ENCODE data around the gene GABRD. TPM values are rescaled to one million over a fixed set of nuclear protein-coding genes. Genes with fewer than 3 reads are reported as not detected.

GABRD gene
- total and polyA plus RNA-seq, 10 of the 15 experiments (the other 5 are each of a cell fraction or from before 2014, with no cell fraction given), result not detected

DNA sequence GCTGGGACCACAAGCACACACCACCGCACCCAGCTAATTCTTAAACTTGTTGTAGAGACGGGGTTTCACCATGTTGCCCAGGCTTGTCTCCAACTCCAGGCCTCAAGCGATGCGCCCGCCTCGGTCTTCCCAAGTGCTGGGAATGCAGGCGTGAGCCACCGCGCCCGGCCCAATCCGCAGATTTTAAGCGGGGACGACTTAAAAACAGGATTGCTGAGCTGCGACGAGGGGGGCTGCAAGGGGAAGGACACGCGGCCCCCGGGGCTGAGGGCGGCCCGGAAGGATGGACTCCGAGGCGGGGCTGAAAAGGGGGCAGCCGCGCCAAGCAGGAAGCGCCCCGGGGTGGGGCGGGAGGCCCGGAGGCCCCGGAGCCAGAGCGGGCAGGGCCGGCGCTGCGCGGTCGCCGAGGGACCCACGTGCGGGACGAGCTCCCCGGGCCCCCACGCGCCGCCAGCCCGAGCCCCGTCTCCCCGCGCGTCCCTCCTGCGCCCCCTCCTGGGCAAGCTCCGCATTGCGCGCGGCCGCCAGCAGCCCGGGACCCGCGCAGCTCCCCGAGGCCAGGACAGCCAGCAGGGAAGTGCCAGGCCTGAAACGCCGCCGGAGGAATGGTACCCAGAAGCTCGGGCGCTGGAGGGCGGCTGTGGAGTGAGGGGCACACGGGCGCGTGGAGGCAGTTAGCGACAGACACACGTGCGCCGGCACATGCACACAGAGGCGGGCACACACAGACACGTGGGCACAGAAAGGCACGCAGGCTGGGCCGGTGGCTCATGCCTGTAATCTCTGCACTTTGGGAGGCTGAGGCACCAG lies 25.6 kb downstream of the GABRD start:
- FAIRE-seq, result no peak
- RAD21 ChIA-PET (ENCODE audit: unreplicated experiment), result interaction anchor here (1.0 kb wide), 1 partner anchor 84 kb away, joined by 3 read pairs; no protein-coding TSS in a partner anchor
- H3K4me3 ChIP-seq, result no peak overlapping the region

More for the DNA sequence above, 25.6 kb downstream of the GABRD start:
- no peak overlapping the region for H3K27ac ChIP-seq (ENCODE audit: control insufficient read depth, insufficient read depth)
- no peak overlapping the region for H2AFZ ChIP-seq (ENCODE audit: control insufficient read depth, low read depth, low read length)
- no peaks in the 10 kb centered on the region for H4K20me1 ChIP-seq (ENCODE audit: control insufficient read depth, insufficient read depth)
- ChIA-PET CTCF (interaction anchor here (0.6 to 2.2 kb wide), 7 partner anchors 8 to 136 kb away, joined by 3 to 17 read pairs (median 3); no protein-coding TSS in a partner anchor), SMC1A (ENCODE audit: uncharacterized antibody, unreplicated experiment) (interaction anchor here (0.9 kb wide), 1 partner anchor 97 kb away, joined by 3 read pairs; no protein-coding TSS in a partner anchor), POLR2A (no interaction called here)
- 21% methylated on average over 62 of the region's 75 CpGs for WGBS (ENCODE audit: insufficient coverage, insufficient replicate concordance, low lambda C conversion rate, missing lambda C conversion rate)
- peak overlapping the region; percentile 60; the same call in 1 of the 2 replicates for H3K4me2 ChIP-seq (ENCODE audit: control insufficient read depth, insufficient read depth)
- no peak for DNase-seq (ENCODE audit: low read depth, low spot score)
- intact Hi-C loops (cut with micrococcal nuclease; ENCODE audit: unreplicated experiment), result loop anchor here (5.0 kb wide), 1 partner anchor 102 kb away; no protein-coding TSS in a partner anchor
- TF ChIP-seq, protein P1, sequence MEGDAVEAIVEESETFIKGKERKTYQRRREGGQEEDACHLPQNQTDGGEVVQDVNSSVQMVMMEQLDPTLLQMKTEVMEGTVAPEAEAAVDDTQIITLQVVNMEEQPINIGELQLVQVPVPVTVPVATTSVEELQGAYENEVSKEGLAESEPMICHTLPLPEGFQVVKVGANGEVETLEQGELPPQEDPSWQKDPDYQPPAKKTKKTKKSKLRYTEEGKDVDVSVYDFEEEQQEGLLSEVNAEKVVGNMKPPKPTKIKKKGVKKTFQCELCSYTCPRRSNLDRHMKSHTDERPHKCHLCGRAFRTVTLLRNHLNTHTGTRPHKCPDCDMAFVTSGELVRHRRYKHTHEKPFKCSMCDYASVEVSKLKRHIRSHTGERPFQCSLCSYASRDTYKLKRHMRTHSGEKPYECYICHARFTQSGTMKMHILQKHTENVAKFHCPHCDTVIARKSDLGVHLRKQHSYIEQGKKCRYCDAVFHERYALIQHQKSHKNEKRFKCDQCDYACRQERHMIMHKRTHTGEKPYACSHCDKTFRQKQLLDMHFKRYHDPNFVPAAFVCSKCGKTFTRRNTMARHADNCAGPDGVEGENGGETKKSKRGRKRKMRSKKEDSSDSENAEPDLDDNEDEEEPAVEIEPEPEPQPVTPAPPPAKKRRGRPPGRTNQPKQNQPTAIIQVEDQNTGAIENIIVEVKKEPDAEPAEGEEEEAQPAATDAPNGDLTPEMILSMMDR (IDR thresholded peaks at IDR 0.05 in 2 of 3, conservative IDR thresholded peaks at IDR 0.05 in 1 of 3; ENCODE audit: control insufficient read depth in 2 of 3, extremely low read depth in 1 of 3, insufficient read depth in 1 of 3, low read depth in 3 of 3, low read length in 3 of 3), result peak; percentile 65 to 69 (median 69); a peak in 5 of 6 replicates
- TF ChIP-seq BACH1 (IDR thresholded peaks at IDR 0.05; ENCODE audit: borderline replicate concordance) (peak; percentile 37; the same call in 1 of the 2 replicates), BHLHE40 (IDR thresholded peaks at IDR 0.05; ENCODE audit: borderline replicate concordance in 1 of 2, low read depth in 2 of 2, low read length in 1 of 2) (peak in 1 of 2 experiments; percentile 59; a peak in 2 of 4 replicates), ZNF622 (IDR thresholded peaks at IDR 0.05) (no peak), YY1 (IDR thresholded peaks at IDR 0.05; ENCODE audit: low read depth, low read length) (peak; percentile 30; the same call in 1 of the 2 replicates), IKZF1 (conservative IDR thresholded peaks at IDR 0.05) (0 out of 2 replicates have a peak, but pooled peaks have one; percentile 26), LARP7 (IDR thresholded peaks at IDR 0.05) (peak; percentile 42; the same call in 1 of the 2 replicates), RAD21 (IDR thresholded peaks at IDR 0.05; ENCODE audit: insufficient read depth, low read depth, low read length) (peak; percentile 53), SMC3 (IDR thresholded peaks at IDR 0.05; ENCODE audit: borderline replicate concordance, low read length) (peak; percentile 22; the same call in 1 of the 2 replicates)
- TF ChIP-seq, protein P2, sequence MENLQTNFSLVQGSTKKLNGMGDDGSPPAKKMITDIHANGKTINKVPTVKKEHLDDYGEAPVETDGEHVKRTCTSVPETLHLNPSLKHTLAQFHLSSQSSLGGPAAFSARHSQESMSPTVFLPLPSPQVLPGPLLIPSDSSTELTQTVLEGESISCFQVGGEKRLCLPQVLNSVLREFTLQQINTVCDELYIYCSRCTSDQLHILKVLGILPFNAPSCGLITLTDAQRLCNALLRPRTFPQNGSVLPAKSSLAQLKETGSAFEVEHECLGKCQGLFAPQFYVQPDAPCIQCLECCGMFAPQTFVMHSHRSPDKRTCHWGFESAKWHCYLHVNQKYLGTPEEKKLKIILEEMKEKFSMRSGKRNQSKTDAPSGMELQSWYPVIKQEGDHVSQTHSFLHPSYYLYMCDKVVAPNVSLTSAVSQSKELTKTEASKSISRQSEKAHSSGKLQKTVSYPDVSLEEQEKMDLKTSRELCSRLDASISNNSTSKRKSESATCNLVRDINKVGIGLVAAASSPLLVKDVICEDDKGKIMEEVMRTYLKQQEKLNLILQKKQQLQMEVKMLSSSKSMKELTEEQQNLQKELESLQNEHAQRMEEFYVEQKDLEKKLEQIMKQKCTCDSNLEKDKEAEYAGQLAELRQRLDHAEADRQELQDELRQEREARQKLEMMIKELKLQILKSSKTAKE (IDR thresholded peaks at IDR 0.05; ENCODE audit: low read depth, poor library complexity, severe bottlenecking), result no peak
- H3K4me1 ChIP-seq (ENCODE audit: control insufficient read depth, insufficient read depth, low read length), result no peaks in the 10 kb centered on the region
- H3K36me3 ChIP-seq (ENCODE audit: control insufficient read depth in 2 of 2, insufficient read depth in 2 of 2, low read length in 1 of 2), result no peaks in the 10 kb centered on the region
- no peak overlapping the region for H3K9ac ChIP-seq (ENCODE audit: control insufficient read depth, insufficient read depth, low read length)
- in situ Hi-C loops (cut with MboI), result no loop called here
- H3K9me3 ChIP-seq (replicated peaks; ENCODE audit: control insufficient read depth, insufficient read depth, low read length), result no peaks in the 10 kb centered on the region
- peak; percentile 85 for ATAC-seq
- H3K27me3 ChIP-seq (replicated peaks in 1 of 2; ENCODE audit: control insufficient read depth in 2 of 2, insufficient read depth in 2 of 2, low read length in 1 of 2), result peaks cover 0 to 4% of the 10 kb centered on the region in 2 experiments; a peak in 3 of 4 replicates
- BruUV-seq (replicated peaks), result no TSS peak
- no peaks in the 10 kb centered on the region for H3K79me2 ChIP-seq (ENCODE audit: control insufficient read depth, insufficient read depth, low read length)

All from GM12878 (cell line).